ENCODE measurements around the gene FZD2. TPM values are rescaled to one million over a fixed set of nuclear protein-coding genes. Genes with fewer than 3 reads are reported as not detected.

Gene FZD2
- total RNA-seq, 1 donor from 2014 or later: 7.4 TPM

- no peak for ATAC-seq
- Histone ChIP-seq H3K27ac (no peak overlapping the region), H3K36me3 (no peaks in the 10 kb centered on the region), H3K4me1 (no peaks in the 10 kb centered on the region), H3K9me3 (no peaks in the 10 kb centered on the region), H3K27me3 (ENCODE audit: low read depth) (no peaks in the 10 kb centered on the region), H3K4me3 (no peak overlapping the region)
- DNase-seq: no peak
- intact Hi-C loops (cut with DNase I): no loop called here
- no peak for TF ChIP-seq CTCF (IDR thresholded peaks at IDR 0.05)
These were observed 45.1 kb downstream of the FZD2 start for GRCh38 chr17:44602390-44602789.

GRCh38 chr17:44602970-44603369 is 45.7 kb downstream of the FZD2 start:
- intact Hi-C loops (cut with DNase I): no loop called here
- no peak for TF ChIP-seq CTCF (IDR thresholded peaks at IDR 0.05)
- no peak for ATAC-seq

GRCh38 chr17:44604116-44604761 is 47.0 kb downstream of the FZD2 start:
- DNase-seq (no peak), ATAC-seq (peak; percentile 31 to 60)
- no peak for TF ChIP-seq CTCF (IDR thresholded peaks at IDR 0.05)
- Histone ChIP-seq H3K27me3 (ENCODE audit: low read depth) (no peaks in the 10 kb centered on the region), H3K4me3 (no peak overlapping the region), H3K4me1 (no peaks in the 10 kb centered on the region), H3K9me3 (no peaks in the 10 kb centered on the region), H3K27ac (no peak overlapping the region), H3K36me3 (no peaks in the 10 kb centered on the region)
- intact Hi-C loops (cut with DNase I): no loop called here

More at GRCh38 chr17:44602970-44603369, 45.7 kb downstream of the FZD2 start:
- Histone ChIP-seq H3K9me3 (no peaks in the 10 kb centered on the region), H3K4me1 (no peaks in the 10 kb centered on the region), H3K27ac (no peak overlapping the region), H3K27me3 (ENCODE audit: low read depth) (no peaks in the 10 kb centered on the region), H3K36me3 (no peaks in the 10 kb centered on the region), H3K4me3 (no peak overlapping the region)
- no peak for DNase-seq

- Histone ChIP-seq H3K4me3 (no peak overlapping the region), H3K27ac (no peak overlapping the region), H3K9me3 (no peaks in the 10 kb centered on the region), H3K4me1 (no peaks in the 10 kb centered on the region), H3K27me3 (ENCODE audit: low read depth) (no peaks in the 10 kb centered on the region), H3K36me3 (no peaks in the 10 kb centered on the region)
- DNase-seq (no peak), ATAC-seq (no peak)
- intact Hi-C loops (cut with DNase I): no loop called here
- no peak for TF ChIP-seq CTCF (IDR thresholded peaks at IDR 0.05)
These were observed 47.6 kb downstream of the FZD2 start for GRCh38 chr17:44604768-44605485.

GRCh38 chr17:44606658-44607057 is 49.4 kb downstream of the FZD2 start:
- Histone ChIP-seq H3K36me3 (no peaks in the 10 kb centered on the region), H3K4me1 (no peaks in the 10 kb centered on the region), H3K27ac (no peak overlapping the region), H3K27me3 (ENCODE audit: low read depth) (no peaks in the 10 kb centered on the region), H3K9me3 (no peaks in the 10 kb centered on the region), H3K4me3 (no peak overlapping the region)
- no peak for ATAC-seq
- intact Hi-C loops (cut with DNase I): no loop called here
- DNase-seq: no peak
- no peak for TF ChIP-seq CTCF (IDR thresholded peaks at IDR 0.05)
